ENCODE data around the gene HK1.
"Not testable (repeated sequence)": the region's sequence is repeated elsewhere in the genome, so short reads cannot be mapped to it uniquely, and the experiment has no call there.

DNA sequence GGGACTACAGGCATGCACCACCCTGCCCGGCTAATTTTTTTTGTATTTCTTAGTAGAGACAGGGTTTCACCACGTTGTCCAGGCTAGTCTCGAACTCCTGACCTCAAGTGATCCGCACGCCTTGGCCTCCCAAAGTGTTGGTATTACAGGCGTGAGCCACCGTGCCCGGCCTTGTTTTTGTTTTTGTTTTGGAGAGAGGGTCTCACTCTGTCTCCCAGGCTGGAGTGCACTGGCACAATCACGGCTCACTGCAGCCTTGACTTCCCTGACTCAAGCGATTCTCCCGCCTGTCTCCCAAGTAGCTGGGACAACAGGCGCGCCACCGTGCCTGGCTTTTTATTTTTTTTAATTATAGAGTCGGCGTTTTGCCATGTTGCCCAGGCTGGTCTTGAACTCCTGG lies 172.1 kb downstream of the HK1 start:
- TF ChIP-seq, protein P1, sequence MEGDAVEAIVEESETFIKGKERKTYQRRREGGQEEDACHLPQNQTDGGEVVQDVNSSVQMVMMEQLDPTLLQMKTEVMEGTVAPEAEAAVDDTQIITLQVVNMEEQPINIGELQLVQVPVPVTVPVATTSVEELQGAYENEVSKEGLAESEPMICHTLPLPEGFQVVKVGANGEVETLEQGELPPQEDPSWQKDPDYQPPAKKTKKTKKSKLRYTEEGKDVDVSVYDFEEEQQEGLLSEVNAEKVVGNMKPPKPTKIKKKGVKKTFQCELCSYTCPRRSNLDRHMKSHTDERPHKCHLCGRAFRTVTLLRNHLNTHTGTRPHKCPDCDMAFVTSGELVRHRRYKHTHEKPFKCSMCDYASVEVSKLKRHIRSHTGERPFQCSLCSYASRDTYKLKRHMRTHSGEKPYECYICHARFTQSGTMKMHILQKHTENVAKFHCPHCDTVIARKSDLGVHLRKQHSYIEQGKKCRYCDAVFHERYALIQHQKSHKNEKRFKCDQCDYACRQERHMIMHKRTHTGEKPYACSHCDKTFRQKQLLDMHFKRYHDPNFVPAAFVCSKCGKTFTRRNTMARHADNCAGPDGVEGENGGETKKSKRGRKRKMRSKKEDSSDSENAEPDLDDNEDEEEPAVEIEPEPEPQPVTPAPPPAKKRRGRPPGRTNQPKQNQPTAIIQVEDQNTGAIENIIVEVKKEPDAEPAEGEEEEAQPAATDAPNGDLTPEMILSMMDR (IDR thresholded peaks at IDR 0.05), result not testable (repeated sequence)
- not testable (repeated sequence) for TF ChIP-seq POLR2A (IDR thresholded peaks at IDR 0.05); POLR2AphosphoS5 (IDR thresholded peaks at IDR 0.05; ENCODE audit: insufficient read depth in 1 of 2, low read depth in 1 of 2)
